HEK293 (cell line): Measurements from ENCODE around the gene CD164.

ENCODE experiments used
- CTCF ChIA-PET: fragments of 350-600 bp; formaldehyde crosslinking; extraction: SDS; loops from one replicate; lab custom pipeline; 2021; ENCODE audit warnings: antibody characterized with exemption; lab: Yijun Ruan, JAX
- POLR2A ChIA-PET: fragments of 300-600 bp; formaldehyde crosslinking; extraction: SDS; loops from one replicate; lab custom pipeline; 2020; ENCODE audit warnings: antibody characterized with exemption, inconsistent platforms; lab: Yijun Ruan, JAX
- H3K27ac ChIP-seq: fragments of 200-500 bp; sonication (Bioruptor generic); 2 replicates; pipeline ENCODE4 v1.5.1; 2014; ENCODE audit warnings: low read depth, low read length, control low read depth, inconsistent platforms; ENCODE audit errors: extremely low read depth
- H3K36me3 ChIP-seq, 2 experiments: fragments of 200-500 bp in 1 of 2; sonication (Bioruptor generic) in 1 of 2; 1 replicate in 1 of 2; 2 replicates in 1 of 2; pipeline ENCODE4 v1.5.1; 2014 to 2017; ENCODE audit warnings: inconsistent platforms in 2 of 2, low read length in 2 of 2; ENCODE audit not compliant: control insufficient read depth in 2 of 2, insufficient read depth in 1 of 2
- H3K4me1 ChIP-seq: fragments of 200-500 bp; sonication (Bioruptor generic); 2 replicates; pipeline ENCODE4 v1.5.1; 2014; ENCODE audit warnings: mild to moderate bottlenecking, low read length, inconsistent platforms; ENCODE audit not compliant: control insufficient read depth, insufficient read depth
- H3K4me3 ChIP-seq: 2 replicates; pipeline ENCODE4 v1.5.1; 2011; ENCODE audit warnings: low read depth, mild to moderate bottlenecking, control low read depth, low read length, moderate library complexity
- H3K9me3 ChIP-seq: fragments of 200-500 bp; sonication (Bioruptor generic); 2 replicates; pipeline ENCODE4 v1.5.1; 2014; ENCODE audit warnings: low read depth, low read length, inconsistent platforms; ENCODE audit not compliant: control insufficient read depth, insufficient read depth
- GLIS1 ChIP-seq: fragments of 450-650 bp; formaldehyde crosslinking; IDR thresholded peaks from 2 replicates; pipeline ENCODE4 v1.5.1; 2016; ENCODE audit warnings: missing biosample characterization, missing genetic modification characterization
- KLF10 ChIP-seq: fragments of 450-650 bp; IDR thresholded peaks from 2 replicates; pipeline ENCODE4 v1.5.1; 2018; ENCODE audit warnings: missing biosample characterization, mild to moderate bottlenecking, missing genetic modification characterization
- KLF7 ChIP-seq: fragments of 450-650 bp; formaldehyde crosslinking; IDR thresholded peaks from 2 replicates; pipeline ENCODE4 v1.5.1; 2016; ENCODE audit warnings: missing biosample characterization, missing genetic modification characterization, borderline replicate concordance
- PATZ1 ChIP-seq: fragments of 450-650 bp; formaldehyde crosslinking; IDR thresholded peaks from 2 replicates; pipeline ENCODE4 v1.5.1; 2016; ENCODE audit warnings: missing biosample characterization, missing genetic modification characterization
- PRDM2 ChIP-seq: fragments of 450-650 bp; formaldehyde crosslinking; IDR thresholded peaks from 2 replicates; pipeline ENCODE4 v1.5.1; 2016; ENCODE audit warnings: missing biosample characterization, missing genetic modification characterization, borderline replicate concordance
- TSHZ1 ChIP-seq: fragments of 450-650 bp; formaldehyde crosslinking; IDR thresholded peaks from 2 replicates; pipeline ENCODE4 v1.5.1; 2016; ENCODE audit warnings: missing biosample characterization, missing genetic modification characterization, borderline replicate concordance
- YY1 ChIP-seq: fragments of 450-650 bp; formaldehyde crosslinking; IDR thresholded peaks from 2 replicates; pipeline ENCODE4 v1.5.1; 2018; ENCODE audit warnings: missing biosample characterization, missing genetic modification characterization
- ZBTB1 ChIP-seq: fragments of 450-650 bp; formaldehyde crosslinking; IDR thresholded peaks from 2 replicates; pipeline ENCODE4 v1.5.1; 2016; ENCODE audit warnings: missing biosample characterization, missing genetic modification characterization
- ZBTB11 ChIP-seq: fragments of 450-650 bp; formaldehyde crosslinking; conservative IDR thresholded peaks from 2 replicates; pipeline ENCODE4 v1.5.1; 2016; ENCODE audit warnings: low read depth, missing biosample characterization, missing genetic modification characterization
- ZBTB20 ChIP-seq: fragments of 450-650 bp; formaldehyde crosslinking; IDR thresholded peaks from 2 replicates; pipeline ENCODE4 v1.5.1; 2016; ENCODE audit warnings: missing biosample characterization, missing genetic modification characterization
- ZFP37 ChIP-seq: fragments of 450-650 bp; formaldehyde crosslinking; IDR thresholded peaks from 2 replicates; pipeline ENCODE4 v1.5.1; 2016; ENCODE audit warnings: missing biosample characterization, missing genetic modification characterization
- ZNF133 ChIP-seq: fragments of 450-650 bp; formaldehyde crosslinking; IDR thresholded peaks from 2 replicates; pipeline ENCODE4 v1.5.1; 2016; ENCODE audit warnings: missing biosample characterization, missing genetic modification characterization
- ZNF174 ChIP-seq: fragments of 450-650 bp; formaldehyde crosslinking; IDR thresholded peaks from 2 replicates; pipeline ENCODE4 v1.5.0; 2017; ENCODE audit warnings: missing biosample characterization, mild to moderate bottlenecking, missing genetic modification characterization
- ZNF202 ChIP-seq: fragments of 450-650 bp; formaldehyde crosslinking; IDR thresholded peaks from 2 replicates; pipeline ENCODE4 v1.5.1; 2016; ENCODE audit warnings: missing biosample characterization, missing genetic modification characterization, borderline replicate concordance
- ZNF366 ChIP-seq: fragments of 450-650 bp; formaldehyde crosslinking; conservative IDR thresholded peaks from 2 replicates; pipeline ENCODE4 v1.5.1; 2016; ENCODE audit warnings: missing biosample characterization, missing genetic modification characterization
- ZNF658 ChIP-seq: fragments of 450-650 bp; formaldehyde crosslinking; IDR thresholded peaks from 2 replicates; pipeline ENCODE4; 2016; ENCODE audit warnings: missing biosample characterization, missing genetic modification characterization
- ZNF664 ChIP-seq: fragments of 450-650 bp; formaldehyde crosslinking; IDR thresholded peaks from 2 replicates; pipeline ENCODE4 v1.5.1; 2016; ENCODE audit warnings: missing biosample characterization, missing genetic modification characterization
- ZNF677 ChIP-seq: fragments of 450-650 bp; IDR thresholded peaks from 2 replicates; pipeline ENCODE4 v1.5.0; 2018; ENCODE audit warnings: missing biosample characterization, mild to moderate bottlenecking, missing genetic modification characterization, moderate library complexity
- ZNF785 ChIP-seq: fragments of 450-650 bp; formaldehyde crosslinking; IDR thresholded peaks from 2 replicates; pipeline ENCODE4 v1.5.1; 2016; ENCODE audit warnings: missing biosample characterization, missing genetic modification characterization
- TF ChIP-seq, protein P1 (sequence below): fragments of 450-650 bp; formaldehyde crosslinking; IDR thresholded peaks from 2 replicates; pipeline ENCODE4 v1.5.1; 2016; ENCODE audit warnings: missing biosample characterization, missing genetic modification characterization

CD164 gene

DNA sequence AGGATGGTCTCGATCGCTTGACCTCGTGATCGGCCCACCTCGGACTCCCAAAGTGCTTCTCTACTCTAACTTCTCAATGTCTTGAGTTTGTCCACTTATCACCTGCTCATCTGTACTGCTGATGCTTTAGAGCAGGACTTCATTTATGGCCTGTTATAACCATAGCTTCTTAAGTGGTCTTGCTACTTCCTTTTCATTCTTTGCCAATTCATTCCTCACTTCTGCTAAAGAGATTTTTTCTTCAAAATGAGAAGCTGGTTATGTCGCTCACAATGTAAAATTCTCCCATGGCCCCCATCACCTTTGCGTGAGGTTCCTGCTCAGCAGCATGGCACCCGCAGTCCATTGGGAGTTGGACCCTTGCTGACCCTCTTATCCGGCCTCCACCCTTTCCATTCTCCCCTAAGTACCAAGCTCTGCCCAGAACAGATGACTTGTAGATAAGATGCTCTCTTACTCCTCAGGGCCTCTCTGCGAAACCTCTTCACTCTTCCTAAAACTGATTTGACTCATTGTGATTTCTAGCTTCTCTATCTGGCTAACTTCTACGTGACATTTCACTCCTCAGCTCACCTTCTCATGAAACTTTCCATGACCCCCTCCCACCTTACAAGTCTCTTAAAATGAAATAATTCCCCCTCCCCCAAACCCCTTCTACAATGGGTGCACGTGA, 13.9 kb upstream of the CD164 start (continued):
- TF ChIP-seq PRDM2: no peak
- TF ChIP-seq PATZ1: no peak
- no peak for TF ChIP-seq ZNF664
- no peak for TF ChIP-seq ZBTB11
- no peak for TF ChIP-seq TSHZ1 (tag by site-specific recombination)
- no peak for TF ChIP-seq KLF10

DNA sequence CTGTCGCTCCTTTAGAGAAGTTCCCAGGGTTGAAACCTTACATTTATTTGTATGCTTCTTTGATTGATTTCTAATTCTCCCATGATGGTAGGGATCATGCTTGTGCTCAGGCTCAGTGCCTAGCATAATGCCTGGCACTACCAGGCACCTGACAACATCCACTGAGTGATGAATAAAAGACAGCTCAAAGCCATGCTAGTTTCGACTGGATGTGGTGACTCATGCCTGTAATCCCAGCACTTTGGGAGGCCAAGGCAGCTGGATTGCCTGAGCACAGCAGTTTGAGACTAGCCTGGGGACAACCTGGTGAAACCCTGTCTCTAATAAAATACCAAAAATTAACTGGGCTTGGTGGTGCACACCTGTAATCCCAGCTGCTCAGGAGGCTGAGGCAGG, 11.6 kb upstream of the CD164 start:
- POLR2A ChIA-PET: interaction anchor here (0.5 to 1.2 kb wide), 2 partner anchors 9 to 11 kb away, joined by 3 to 5 read pairs; partner anchors contain the start of gene CD164
- TF ChIP-seq, protein P1, sequence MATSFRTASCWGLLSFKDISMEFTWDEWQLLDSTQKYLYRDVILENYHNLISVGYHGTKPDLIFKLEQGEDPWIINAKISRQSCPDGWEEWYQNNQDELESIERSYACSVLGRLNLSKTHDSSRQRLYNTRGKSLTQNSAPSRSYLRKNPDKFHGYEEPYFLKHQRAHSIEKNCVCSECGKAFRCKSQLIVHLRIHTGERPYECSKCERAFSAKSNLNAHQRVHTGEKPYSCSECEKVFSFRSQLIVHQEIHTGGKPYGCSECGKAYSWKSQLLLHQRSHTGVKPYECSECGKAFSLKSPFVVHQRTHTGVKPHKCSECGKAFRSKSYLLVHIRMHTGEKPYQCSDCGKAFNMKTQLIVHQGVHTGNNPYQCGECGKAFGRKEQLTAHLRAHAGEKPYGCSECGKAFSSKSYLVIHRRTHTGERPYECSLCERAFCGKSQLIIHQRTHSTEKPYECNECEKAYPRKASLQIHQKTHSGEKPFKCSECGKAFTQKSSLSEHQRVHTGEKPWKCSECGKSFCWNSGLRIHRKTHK (tag by site-specific recombination): no peak
- no peak for TF ChIP-seq ZNF202
- no peak for TF ChIP-seq KLF7
- no peak for TF ChIP-seq ZFP37 (tag by site-specific recombination)
- peak; percentile 52 for TF ChIP-seq GLIS1 (tag by site-specific recombination)
- no peak for TF ChIP-seq ZNF785
- no peak for TF ChIP-seq YY1 (tag by site-specific recombination)
- TF ChIP-seq ZNF677 (tag by site-specific recombination): no peak
- TF ChIP-seq ZNF133: no peak
- no peak for TF ChIP-seq ZNF658 (tag by site-specific recombination)
- no peak for TF ChIP-seq ZNF366 (tag by site-specific recombination)
- TF ChIP-seq ZBTB20 (tag by site-specific recombination): peak; percentile 41; the same call in 1 of the 2 replicates
- no peak for TF ChIP-seq ZNF174
- TF ChIP-seq ZBTB1 (tag by site-specific recombination): no peak

More for the DNA sequence above, 11.6 kb upstream of the CD164 start:
- Histone ChIP-seq H3K4me3 (no peak overlapping the region), H3K4me1 (no peaks in the 10 kb centered on the region), H3K9me3 (no peaks in the 10 kb centered on the region), H3K36me3 (no peaks in the 10 kb centered on the region), H3K27ac (no peak overlapping the region)
- CTCF ChIA-PET: interaction anchor here (0.7 to 4.5 kb wide), 3 partner anchors 10 to 206 kb away, joined by 3 to 32 read pairs (median 7); partner anchors contain the start of gene CD164
